GM18909 (cell line): Measurements from ENCODE around the gene IRF5.
"Not testable (repeated sequence)": the region's sequence is repeated elsewhere in the genome, so short reads cannot be mapped to it uniquely, and the experiment has no call there.

Experiments
- ATAC-seq: cut with Tn5 transposase; IDR thresholded peaks from one replicate; pipeline ENCODE4 v1.9.1; 2021; ENCODE audit warnings: mild to moderate bottlenecking; ENCODE audit not compliant: unreplicated experiment, poor library complexity

The IRF5 gene

DNA sequence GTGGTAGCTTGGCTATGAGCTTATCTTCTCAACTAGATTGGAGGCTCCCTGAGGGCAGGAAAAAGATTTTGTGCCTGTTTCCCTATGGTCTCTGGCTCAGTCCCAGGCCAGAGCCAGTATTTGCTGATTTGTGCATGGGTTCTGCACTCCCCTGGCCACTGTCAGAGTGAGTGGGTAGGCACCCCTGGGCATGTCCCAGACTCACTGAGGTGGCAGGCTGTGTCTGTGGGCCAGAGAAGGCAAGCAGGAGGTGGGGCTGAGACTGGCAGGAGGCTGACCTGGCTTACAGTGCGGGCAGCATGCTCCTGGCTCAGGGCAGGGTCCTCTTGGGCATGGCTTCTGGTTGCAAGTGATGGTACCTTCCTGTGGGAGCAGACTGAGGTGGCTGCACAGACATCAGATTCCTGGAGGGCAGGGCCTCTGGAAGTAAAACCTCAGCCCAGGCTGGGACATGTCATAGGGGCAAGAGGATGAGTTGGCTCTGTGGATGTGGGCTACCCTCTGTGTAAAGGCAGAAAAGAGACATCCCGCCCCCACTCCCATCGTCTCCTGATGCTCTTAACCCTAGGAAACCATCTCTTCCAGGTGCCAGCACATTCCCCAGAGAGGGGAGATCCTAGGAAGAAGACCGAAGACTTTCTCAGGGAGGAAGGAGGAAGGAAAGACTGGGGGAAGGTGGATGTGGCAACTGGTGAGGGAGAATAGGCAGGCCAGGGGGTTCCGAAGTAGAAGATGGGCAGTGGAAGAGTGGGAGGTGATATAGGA lies 31.5 kb upstream of the IRF5 start:
- no peak for ATAC-seq

DNA sequence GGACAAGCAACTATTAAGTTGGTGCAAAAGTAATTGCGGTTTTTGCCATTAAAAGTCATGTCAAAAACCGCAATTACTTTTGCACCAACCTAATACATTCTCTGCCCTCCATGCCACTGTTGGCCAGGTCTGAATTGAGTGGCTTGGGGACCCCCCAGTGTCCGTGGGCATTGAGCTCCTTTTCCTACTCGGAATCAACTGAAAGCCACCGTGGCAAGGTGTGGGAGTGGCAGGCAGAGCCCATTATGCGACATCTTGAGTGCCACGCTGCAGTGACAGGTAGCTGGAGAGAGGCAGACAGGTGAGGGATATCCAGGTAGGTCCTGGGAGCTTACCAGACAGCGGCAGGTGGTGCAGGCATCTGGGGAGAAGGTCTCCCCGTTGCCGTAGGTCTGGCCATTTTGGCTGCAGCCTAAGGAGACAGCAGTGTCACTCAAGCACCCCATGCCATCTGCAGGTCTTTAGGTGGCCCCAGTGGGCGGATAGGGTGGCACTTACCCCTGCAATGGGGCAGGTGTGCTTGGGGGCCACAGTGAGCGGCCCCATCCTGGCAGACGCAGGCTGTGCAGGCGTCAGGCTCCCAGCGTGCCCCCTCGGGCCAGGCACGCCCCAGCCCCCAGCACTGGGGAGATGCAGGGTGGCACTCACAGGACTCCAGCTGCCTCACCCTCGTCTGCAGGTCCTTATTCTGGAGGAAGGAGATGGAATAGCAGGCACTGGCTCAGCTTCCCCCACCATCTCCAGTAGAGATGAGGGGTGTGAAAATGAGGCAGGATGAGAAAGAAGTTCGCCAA lies 30.8 kb upstream of the IRF5 start:
- no peak for ATAC-seq

DNA sequence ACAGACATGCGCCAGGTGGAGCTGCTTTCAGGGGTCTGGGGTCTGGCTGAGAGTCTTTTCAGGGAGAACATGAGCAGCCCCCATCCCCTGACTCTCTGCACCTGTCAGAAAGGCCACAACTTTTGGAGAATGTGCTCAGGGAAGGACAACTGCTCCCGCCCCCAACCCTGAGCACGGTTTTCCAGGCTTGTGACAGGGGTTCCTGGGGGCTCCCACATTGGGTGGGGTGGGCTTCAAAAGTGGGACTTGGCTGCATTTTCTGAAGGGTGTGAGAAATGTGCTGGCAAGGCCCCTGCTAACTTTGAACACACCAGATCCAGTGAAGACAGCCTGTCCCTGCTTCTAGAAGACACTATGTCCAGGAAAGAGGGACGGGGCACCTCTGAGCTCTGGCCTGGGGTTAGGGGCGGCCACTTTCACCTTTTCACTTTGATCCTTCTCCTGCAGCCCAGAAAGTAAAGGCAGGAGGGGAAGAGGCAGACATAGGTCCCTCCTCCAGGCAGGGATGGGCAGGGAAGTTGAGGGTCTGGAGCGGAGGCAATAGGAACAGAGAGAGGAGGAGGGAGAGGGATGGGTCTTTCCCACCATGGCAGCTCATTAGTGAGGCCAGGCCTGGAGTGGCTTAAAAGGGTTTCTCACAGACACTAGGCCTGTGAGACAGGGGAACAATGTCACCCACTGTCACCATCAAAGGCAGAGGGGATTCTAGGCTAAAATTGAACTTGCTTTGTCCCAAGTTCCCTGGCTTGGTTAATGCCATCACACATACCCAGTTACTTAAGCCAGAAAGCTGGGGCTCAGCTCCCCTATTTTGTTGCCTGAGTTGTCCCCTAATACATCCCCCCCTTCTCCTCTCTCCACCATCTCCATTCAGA lies 28.7 kb upstream of the IRF5 start:
- no peak for ATAC-seq

DNA sequence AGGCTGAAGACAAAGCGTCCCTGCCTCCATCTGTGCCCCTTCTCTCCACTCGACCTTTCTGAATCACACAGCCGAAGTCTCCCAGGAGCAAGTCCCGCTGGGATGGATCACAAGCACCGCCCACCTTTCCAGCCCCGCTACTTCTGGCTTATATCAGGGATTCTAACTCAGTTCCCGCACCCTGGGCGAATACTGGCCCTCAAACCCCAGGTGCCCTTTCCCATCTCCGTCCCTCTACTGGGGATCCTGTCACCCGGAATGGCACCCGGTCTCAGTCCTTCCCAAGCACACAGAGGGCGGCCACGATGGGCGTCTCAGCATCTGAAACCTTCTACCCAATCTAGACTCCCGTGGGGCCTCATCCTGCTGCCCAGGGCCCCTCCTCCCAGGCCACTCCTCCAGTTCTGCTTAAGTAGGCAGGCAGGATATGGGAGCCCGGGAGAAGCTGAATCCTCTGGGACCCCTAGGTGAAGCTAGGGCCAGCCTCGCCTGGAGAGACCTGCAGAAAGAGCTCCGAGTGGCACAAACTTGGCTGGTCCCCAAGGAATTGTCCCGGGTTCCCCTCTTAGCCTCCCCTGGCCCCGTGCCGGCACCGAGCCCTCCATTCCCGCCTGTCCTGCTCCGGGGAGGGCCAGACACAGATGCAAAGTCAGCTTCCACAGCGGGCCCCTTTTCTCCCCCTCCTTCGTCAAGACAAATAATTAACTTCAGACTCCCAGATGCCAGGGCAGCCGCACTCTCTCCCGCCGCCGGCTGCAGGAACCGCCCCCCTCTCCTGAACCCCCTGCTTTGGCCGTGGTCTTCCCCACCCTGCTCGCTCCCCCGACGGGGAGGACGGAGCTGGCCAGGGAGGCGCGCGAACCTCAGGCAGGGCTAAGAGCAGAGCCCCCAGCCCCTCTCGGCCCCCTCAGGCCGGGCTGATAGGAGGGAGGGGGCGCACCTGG lies 27.8 kb upstream of the IRF5 start:
- ATAC-seq: no peak

DNA sequence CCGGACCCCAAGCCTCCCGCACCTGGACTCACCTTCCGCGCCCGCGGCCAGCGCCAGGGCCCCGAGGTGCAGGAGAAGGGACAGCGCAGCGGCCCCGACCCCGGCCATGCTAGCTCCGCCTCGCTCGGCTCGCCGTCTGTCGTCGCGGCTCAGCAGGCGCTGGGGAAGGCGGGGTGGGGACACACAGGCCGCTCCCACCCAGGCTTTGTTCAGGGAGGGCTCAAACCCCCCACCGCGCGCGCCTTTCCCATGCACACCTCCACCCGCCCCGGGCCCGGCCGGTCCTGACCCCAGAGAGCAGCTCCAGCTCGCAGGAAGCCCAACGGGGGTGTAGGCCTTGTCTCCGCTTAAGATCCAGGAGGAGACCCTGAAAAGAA lies 27.2 kb upstream of the IRF5 start, which contains the start of gene KCP:
Gene KCP, minus strand, starts transcription at position 141 of the 377 bp plus-strand sequence. Its CDS starts 33 bp downstream, at position 108.
- no peak for ATAC-seq

DNA sequence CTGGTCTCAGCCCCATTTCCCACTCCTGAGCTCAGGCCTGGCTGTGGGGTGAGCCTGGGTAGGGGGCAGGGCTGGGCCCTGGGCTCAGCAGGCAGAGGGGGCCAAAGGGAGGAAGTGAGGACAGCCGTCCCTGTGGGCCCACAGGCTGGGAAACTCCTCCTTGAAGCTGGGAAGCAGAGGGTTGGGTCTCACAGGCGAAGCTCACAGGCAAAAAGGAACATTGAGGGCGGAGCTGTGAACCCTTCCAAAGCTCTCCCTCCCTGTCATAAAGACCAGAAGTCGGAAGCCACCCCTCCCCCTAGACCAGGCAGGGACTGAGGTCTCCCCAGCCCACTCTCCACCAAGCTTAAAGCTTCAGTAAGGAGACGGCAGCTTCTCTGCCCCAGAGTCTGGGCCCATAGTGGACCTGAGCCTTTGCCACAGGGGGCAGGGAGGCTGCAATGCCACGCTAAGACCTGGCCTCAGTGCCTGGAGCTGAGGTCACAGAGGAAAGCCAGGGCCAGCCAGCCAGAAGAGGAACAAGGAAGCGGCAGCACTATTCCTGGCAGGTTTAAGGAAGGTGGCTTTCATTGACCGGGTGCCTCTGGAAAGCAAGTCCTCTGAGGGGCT lies 26.2 kb upstream of the IRF5 start:
- no peak for ATAC-seq

- ATAC-seq: no peak
Measured at GRCh38 chr7:128912281-128912680, 25.4 kb upstream of the IRF5 start.

DNA sequence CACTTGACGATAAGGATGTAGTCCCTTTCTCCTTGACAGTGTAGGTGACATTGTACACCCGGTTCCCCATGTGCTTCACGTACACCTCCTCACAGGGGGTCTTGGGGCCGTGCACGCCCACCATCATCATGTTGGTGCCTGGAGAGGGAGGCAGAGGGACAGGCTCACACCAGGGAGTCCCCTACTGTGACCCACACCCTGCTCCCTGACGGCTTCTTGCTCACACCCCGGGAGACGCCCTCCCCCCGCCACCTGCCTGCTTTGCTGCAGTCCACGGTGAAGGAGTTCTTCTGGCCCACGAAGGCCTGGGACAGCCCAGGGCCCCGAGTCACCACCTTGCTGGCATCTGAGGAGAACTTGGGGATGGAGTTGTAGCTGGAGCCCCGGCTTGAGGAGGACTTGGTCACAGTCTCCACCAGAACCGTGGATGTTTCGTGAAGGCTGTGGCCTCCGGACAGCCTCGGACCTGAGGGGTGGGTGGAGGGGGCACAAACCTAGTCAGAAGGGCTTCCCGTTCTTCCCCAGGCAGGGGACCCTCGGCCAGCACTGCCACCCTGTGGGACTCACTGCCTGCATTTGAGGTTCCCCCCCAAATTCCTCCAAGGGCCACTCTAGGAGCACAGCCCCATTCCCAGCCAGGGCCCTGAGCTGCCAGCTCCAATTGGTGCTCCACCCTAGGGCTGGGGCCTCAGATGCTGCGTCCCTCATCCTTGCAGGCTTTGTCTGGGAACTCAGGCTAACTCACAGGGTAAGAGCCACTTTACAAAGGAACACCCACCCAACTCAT lies 24.8 kb upstream of the IRF5 start:
- not testable (repeated sequence) for ATAC-seq

DNA sequence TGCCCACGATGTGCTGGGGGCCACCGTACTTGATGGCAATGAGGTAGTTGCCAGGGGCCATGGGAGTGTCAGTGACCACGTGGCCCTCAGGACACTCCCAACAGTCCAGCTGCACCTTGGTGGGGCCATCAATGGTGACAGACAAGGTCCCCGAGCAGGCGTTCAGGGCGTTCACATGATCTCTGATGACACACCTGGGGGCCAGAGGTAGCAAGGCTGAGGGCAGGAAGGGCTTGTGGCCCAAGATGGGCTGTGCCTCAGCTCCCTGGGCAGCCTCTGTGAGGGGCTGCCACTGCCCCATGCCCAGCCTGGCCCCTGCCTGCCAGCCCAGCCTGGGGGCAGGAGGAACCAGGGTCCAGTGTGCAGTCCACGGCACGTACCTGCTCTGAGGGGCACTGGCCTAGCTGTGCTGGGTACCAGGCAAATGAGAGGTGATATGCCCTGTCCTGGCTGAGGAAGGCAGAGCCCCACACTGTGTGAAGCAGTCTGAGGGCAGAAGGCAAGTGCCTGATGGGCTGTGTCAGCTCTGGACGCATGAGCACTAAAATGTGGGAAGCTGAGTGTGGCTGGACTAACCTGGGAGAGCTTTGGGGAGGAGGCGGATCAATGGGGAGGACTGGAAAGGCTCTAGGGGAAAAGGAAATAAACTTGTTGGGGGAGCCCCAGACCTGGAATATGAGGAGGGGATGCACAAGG lies 23.7 kb upstream of the IRF5 start:
- ATAC-seq: no peak

DNA sequence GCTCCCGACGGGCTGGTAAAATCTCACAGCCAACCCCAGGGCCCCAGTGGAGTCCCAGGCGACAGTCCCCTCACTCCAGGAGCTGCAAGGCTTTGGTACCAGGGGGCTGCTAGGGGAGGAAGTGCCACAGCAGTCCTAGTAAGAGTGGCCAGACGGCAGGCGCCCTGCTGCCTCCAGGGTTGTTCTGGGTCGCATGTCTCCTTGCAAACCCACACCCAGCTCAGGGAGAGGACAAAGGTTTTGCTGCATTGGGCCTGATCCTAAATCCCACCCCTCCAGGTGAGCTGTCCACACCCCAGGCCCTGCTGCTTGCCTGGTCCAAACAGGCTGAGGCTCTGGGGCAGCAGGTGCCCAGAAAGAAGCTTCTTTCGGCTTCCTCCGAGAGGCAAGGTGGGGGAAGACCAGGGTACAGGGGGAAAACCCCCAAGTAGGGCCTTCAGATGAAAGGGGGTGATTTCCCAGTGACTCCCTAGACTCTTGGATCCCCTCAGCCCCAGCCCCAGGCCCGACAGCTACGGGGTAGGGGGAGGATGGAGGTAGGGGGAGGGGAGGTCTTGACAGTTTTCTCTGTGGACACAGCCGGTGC lies 23.1 kb upstream of the IRF5 start:
- ATAC-seq: no peak

DNA sequence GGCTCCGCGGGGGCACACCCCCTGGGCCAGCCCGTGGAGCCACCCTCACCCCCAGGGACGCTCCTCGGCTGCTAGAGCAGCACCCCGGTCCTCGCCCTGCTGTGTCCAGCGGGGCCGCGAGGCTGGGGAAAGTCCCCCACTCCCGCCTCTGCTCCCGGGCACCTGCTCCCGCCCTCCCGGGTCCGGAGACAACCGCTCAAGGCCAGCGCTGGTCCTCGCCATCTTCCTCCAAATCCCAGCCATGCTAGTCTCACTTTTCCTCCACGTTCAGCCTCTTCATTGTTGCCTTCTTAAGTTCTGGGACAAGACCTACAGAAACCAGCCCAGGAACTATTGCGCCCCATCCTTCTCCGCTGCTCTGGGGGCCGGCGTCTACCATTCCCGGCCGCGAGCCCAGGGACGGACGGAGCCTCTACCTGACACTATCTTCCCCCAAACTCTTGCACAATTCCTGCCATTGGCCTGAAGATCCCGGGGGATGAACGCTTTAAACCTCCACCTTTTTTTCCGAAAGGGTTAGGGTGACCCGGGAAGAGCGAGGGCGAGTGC lies 22.4 kb upstream of the IRF5 start:
- no peak for ATAC-seq

DNA sequence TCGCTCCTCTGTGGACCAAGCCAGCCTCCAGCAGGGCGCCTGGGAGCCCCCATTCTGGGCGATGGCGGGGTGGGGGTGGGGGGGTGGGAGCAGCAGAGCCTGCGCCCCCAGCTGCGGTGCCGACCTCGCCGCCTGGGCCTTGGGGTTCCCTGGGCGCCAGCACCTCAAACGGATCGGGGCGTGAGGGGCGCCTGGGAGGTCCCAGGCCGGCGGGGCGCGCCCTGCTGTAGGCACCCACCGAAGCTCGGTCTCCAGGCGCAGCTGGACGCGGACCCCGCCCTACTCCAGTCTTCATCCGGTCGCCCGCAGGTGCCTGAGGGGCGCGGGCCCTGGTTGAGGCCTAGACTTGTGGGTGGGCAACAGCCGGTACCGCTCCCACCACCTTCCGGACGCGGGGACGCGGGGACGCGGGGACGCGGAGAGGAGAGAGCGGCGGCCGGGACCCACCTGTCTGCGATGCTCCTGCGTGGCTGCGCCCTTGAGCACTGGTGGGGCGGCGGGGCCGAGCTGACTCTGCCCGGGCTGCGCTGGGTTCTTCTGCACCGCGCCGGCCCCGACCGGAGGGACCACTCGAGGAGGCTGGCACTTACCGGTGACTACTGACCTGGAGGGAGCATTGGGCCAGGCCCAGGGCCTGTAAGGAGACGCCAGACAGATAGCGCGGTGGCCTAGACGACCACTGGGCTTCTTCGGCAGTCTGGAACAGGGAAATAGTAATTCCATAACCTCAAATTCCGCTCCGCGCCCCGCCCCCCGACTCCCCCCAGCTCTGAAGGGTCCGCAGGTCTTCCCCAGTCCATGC lies 21.7 kb upstream of the IRF5 start:
- no peak for ATAC-seq

DNA sequence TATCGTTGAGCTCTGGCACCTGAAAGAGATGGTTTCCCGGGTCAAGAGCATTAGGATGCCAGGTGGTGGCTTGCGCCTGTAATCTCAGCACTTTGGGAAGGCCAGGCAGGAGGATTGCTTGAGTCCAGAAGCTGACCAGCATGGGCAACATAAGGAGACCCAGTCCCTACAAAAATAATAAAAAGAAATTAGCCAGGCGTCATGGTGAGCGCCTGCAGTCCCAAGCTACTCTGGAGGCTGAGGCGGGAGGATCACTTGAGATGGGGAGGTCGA lies 21.1 kb upstream of the IRF5 start:
- no peak for ATAC-seq

DNA sequence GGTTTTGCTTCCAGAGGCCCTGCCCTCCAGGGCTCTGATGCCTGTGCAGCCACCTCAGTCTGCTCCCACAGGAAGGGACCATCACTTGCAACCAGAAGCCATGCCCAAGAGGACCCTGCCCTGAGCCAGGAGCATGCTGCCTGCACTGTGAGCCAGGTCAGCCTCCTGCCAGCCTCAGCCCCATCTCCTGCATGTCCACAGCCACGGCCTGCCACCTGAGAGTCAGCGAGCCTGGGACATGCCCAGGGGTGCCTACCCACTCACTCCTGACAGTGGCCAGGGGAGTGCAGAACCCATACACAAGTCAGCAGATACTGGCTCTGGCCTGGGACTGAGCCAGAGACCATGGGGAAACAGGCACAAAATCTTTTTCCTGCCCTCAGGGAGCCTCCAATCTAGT lies 20.6 kb upstream of the IRF5 start:
- ATAC-seq: no peak

DNA sequence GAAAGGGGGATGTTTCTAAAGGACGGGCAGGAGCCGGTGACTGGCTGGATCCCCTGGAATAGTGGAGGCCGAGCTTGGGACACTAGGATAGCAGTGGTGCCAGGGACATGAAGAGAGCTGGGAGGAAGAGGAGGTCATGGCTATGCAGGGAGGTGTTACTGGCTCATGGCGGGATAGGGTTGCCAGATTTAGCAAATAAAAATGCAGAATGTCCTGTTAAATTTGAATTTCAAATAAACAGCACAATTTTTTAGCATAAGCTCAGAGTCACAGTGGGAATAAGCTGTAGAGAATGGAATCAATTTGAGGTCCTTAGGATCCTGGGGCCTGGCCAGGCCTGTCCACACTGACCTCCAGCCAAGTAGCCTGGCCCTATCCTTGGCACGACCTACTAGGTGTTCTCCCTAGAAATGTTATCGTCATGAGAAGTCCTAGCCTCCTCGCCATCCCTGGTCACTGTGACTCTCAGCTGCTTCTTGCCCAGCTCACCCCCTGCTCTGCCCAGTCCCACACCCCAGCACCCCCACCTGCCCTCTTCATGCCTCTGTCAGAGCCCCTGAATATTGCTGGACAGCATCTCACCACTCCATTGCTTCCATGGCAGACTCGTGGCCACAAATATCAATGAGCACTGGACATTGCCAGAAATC lies 19.6 kb upstream of the IRF5 start:
- ATAC-seq: no peak

DNA sequence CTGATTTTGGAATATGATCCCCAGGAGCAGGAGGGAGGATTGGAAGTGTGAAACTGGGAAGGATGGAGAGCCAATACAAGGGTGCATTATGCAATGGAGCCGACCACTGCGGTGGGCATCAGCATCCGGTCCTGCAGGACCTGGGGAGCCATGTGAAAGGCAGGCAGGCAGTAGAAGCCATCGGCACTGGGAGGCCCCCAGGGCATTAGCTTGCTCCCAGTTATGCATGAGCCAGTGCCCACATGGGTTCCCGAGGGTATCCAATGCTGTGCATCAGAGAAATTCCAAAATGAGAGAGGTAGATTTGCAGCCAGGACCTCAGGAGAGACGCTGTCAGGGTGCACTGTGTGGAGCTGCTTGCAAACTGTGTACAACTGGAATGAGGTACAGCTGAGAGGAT lies 18.5 kb upstream of the IRF5 start:
- no peak for ATAC-seq
